Measurements from ENCODE around the gene OGFR. TPM values are rescaled to one million over a fixed set of nuclear protein-coding genes. Genes with fewer than 3 reads are reported as not detected.

The OGFR gene
- polyA plus RNA-seq, 1 donor (not counting 4 experiments of a cell fraction or from before 2014, with no cell fraction given), result 39.8 TPM

- H3K9me3 ChIP-seq (ENCODE audit: control insufficient read depth, low read depth, low read length), result no peaks in the 10 kb centered on the region
- H3K36me3 ChIP-seq (ENCODE audit: control insufficient read depth in 2 of 2, extremely low read depth in 1 of 2, insufficient read depth in 2 of 2, low read length in 2 of 2), result no peaks in the 10 kb centered on the region
- H2AFZ ChIP-seq (ENCODE audit: control insufficient read depth, low read length), result peak overlapping the region; percentile 33
- dilution Hi-C loops (cut with MboI; ENCODE audit: extremely low pct_ligation_motif_present, low sequenced_read_pairs), result no loop called here
- H3K4me2 ChIP-seq (ENCODE audit: control insufficient read depth, extremely low read depth, insufficient read depth, low read depth, low read length), result peak overlapping the region; percentile 29
- H3K27me3 ChIP-seq (ENCODE audit: control insufficient read depth, extremely low read depth, insufficient read depth, low read length), result no peaks in the 10 kb centered on the region
- H3K9me1 ChIP-seq (ENCODE audit: control insufficient read depth, extremely low read depth, insufficient read depth, low read length), result no peaks in the 10 kb centered on the region
- H3K9ac ChIP-seq (ENCODE audit: control insufficient read depth, extremely low read depth, insufficient read depth, low read length), result no peak overlapping the region
- H3K4me3 ChIP-seq (ENCODE audit: control insufficient read depth in 2 of 3, extremely low read depth in 1 of 3, insufficient read depth in 2 of 3, low read depth in 1 of 3, low read length in 3 of 3), result no peak overlapping the region
- no peak for TF ChIP-seq EZH2 (IDR thresholded peaks at IDR 0.05; ENCODE audit: low read length)
- TF ChIP-seq, protein P1, sequence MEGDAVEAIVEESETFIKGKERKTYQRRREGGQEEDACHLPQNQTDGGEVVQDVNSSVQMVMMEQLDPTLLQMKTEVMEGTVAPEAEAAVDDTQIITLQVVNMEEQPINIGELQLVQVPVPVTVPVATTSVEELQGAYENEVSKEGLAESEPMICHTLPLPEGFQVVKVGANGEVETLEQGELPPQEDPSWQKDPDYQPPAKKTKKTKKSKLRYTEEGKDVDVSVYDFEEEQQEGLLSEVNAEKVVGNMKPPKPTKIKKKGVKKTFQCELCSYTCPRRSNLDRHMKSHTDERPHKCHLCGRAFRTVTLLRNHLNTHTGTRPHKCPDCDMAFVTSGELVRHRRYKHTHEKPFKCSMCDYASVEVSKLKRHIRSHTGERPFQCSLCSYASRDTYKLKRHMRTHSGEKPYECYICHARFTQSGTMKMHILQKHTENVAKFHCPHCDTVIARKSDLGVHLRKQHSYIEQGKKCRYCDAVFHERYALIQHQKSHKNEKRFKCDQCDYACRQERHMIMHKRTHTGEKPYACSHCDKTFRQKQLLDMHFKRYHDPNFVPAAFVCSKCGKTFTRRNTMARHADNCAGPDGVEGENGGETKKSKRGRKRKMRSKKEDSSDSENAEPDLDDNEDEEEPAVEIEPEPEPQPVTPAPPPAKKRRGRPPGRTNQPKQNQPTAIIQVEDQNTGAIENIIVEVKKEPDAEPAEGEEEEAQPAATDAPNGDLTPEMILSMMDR (optimal IDR thresholded peaks at IDR 0.05 in 1 of 3, IDR thresholded peaks at IDR 0.05 in 1 of 3, conservative IDR thresholded peaks at IDR 0.05 in 1 of 3; ENCODE audit: extremely low read depth in 1 of 3, insufficient read depth in 2 of 3, low read length in 3 of 3), result no peak
- no peak for DNase-seq (ENCODE audit: low read depth, low spot score)
- FAIRE-seq, result no peak
- H4K20me1 ChIP-seq (ENCODE audit: control insufficient read depth, extremely low read depth, insufficient read depth, low read length), result no peaks in the 10 kb centered on the region
- H3K79me2 ChIP-seq (ENCODE audit: control insufficient read depth, insufficient read depth, low read length), result no peaks in the 10 kb centered on the region
- peaks cover 44% of the 10 kb centered on the region for H3K4me1 ChIP-seq (ENCODE audit: control insufficient read depth, extremely low read depth, insufficient read depth, low read length)
- no peak overlapping the region for H3K27ac ChIP-seq (ENCODE audit: control insufficient read depth, insufficient read depth, low read length)
These were observed 28.3 kb downstream of the OGFR start for GRCh38 chr20:62832951-62833391.

- Histone ChIP-seq H3K9me3 (ENCODE audit: control insufficient read depth, low read depth, low read length) (no peaks in the 10 kb centered on the region), H4K20me1 (ENCODE audit: control insufficient read depth, extremely low read depth, insufficient read depth, low read length) (no peaks in the 10 kb centered on the region), H3K9ac (ENCODE audit: control insufficient read depth, extremely low read depth, insufficient read depth, low read length) (no peak overlapping the region), H3K36me3 (ENCODE audit: control insufficient read depth in 2 of 2, extremely low read depth in 1 of 2, insufficient read depth in 2 of 2, low read length in 2 of 2) (no peaks in the 10 kb centered on the region), H3K79me2 (ENCODE audit: control insufficient read depth, insufficient read depth, low read length) (no peaks in the 10 kb centered on the region), H3K27me3 (ENCODE audit: control insufficient read depth, extremely low read depth, insufficient read depth, low read length) (no peaks in the 10 kb centered on the region), H3K4me3 (ENCODE audit: control insufficient read depth in 2 of 3, extremely low read depth in 1 of 3, insufficient read depth in 2 of 3, low read depth in 1 of 3, low read length in 3 of 3) (no peak overlapping the region), H3K27ac (ENCODE audit: control insufficient read depth, insufficient read depth, low read length) (no peak overlapping the region), H3K9me1 (ENCODE audit: control insufficient read depth, extremely low read depth, insufficient read depth, low read length) (no peaks in the 10 kb centered on the region), H3K4me1 (ENCODE audit: control insufficient read depth, extremely low read depth, insufficient read depth, low read length) (peaks cover 43% of the 10 kb centered on the region), H3K4me2 (ENCODE audit: control insufficient read depth, extremely low read depth, insufficient read depth, low read depth, low read length) (peak overlapping the region; percentile 88), H2AFZ (ENCODE audit: control insufficient read depth, low read length) (no peak overlapping the region)
- DNase-seq (ENCODE audit: low read depth, low spot score), result no peak
- FAIRE-seq, result no peak
- TF ChIP-seq, protein P1 (optimal IDR thresholded peaks at IDR 0.05 in 1 of 3, IDR thresholded peaks at IDR 0.05 in 1 of 3, conservative IDR thresholded peaks at IDR 0.05 in 1 of 3; ENCODE audit: extremely low read depth in 1 of 3, insufficient read depth in 2 of 3, low read length in 3 of 3), result no peak
- no peak for TF ChIP-seq EZH2 (IDR thresholded peaks at IDR 0.05; ENCODE audit: low read length)
- dilution Hi-C loops (cut with MboI; ENCODE audit: extremely low pct_ligation_motif_present, low sequenced_read_pairs), result no loop called here
These were observed 30.5 kb downstream of the OGFR start for GRCh38 chr20:62834967-62835730.

Measured in keratinocyte (primary cell).